ENCODE data around the gene GFRA4.

Gene GFRA4

DNA sequence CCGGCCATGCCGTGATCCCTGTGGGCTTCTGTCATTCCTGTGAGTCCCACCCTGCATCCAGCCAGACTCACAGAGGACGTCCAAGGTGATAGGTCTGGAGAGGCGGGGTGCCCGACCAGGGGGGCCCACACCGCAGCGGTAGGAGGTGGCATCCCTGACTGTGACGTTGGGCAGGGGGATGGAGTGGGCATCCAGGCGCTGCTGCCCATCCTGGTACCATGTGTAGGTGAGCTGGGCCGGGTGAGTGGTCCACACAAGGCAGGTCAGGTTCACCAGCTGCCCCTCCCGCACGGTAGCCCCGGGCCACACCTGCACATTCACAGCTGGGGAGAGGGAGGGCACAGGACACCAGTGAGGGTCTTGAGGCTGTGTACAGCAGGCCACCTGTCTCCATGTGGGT lies 30.2 kb upstream of the GFRA4 start:
- DNase-seq (ENCODE audit: low spot score) = no peak

DNA sequence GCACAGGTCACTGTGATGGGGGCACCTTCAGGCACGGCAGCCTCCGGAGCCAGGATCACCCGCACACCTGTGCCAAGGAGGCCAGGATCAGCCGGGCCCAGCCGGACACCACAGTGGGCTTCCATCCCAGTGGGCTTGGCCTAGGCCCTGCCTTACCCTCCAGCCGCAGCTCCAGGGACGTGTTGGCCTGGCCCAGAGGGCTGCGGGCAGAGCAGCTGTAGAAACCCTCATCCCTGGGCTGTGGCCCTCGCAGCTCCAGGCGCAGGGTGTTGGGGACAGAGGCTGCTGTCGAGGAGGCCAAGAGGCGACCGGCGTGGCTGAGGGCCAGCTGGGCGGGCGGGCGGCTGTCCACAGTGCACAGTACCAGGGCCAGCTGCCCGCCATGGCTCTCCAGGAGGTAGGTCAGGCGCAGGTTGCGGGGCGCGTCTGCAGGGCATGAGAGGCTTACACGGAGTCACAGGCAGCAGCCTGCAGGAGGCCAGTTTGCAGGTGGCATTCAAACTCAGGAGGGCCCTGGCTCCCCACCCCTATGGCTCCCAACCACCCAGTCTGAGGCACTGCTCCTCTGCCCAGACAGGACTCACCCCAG lies 29.6 kb upstream of the GFRA4 start:
- no peak for DNase-seq (ENCODE audit: low spot score)

DNA sequence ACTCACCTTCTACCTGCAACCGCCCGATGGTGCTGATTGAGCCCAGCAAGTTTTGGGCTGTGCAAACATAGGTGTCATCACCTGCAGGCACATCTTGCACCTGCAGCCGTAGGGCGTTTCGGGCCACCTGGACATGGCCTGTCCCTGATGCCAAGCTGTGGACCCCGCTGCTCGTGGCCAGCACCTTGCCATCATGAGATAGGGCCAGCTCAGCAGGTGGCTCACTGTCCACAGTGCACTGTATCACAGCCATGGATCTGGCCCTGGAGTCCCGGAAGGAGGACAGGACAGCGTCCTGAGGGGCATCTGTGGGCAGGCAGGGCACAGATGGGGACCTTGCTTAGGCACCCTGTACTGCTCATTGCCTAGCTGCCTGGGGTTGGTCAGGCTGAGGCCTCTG lies 28.7 kb upstream of the GFRA4 start:
- no peak for DNase-seq (ENCODE audit: low spot score)

GRCh38 chr20:3691306-3691705 lies 28.1 kb upstream of the GFRA4 start:
- DNase-seq (ENCODE audit: low spot score) = no peak

DNA sequence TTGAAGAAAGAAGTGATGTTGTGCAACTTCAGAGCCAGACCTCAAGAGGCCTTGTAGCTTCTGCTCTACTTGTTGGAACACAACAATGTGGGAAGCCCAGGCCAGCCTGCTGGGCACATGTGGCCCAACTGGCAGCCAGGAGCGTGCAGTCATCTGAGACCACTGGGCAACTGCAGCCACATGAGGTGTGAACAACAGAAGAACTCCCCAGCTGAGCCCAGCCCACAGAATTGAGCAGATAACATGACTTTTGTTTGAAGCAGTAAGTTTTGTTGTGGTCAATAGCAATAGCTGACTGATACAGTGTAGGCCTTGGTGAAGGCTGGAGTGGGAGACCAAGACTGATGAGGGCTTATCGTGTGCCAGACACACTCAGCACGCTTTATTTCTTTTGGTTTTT lies 27.2 kb upstream of the GFRA4 start:
- no peak for DNase-seq (ENCODE audit: low spot score)

DNA sequence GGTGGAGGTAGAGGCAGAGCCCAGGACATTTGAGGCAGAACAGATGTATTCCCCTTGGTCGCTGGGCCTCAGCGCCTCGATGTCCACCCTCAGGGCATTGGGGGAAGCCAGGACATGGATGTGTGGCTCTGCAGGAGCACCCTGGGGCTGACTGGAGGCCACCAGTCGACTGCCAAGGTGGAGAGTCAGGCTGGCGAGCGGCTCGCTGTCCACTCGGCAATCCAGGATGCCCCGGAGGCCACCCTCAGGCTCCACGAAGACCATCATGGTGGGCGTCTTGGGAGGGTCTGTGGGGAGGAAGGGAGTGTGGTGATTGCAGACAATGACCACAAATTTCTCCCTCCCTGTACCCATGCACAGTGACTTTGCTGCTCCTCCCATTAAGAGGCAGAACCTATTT lies 26.8 kb upstream of the GFRA4 start:
- no peak for DNase-seq (ENCODE audit: low spot score)

DNA sequence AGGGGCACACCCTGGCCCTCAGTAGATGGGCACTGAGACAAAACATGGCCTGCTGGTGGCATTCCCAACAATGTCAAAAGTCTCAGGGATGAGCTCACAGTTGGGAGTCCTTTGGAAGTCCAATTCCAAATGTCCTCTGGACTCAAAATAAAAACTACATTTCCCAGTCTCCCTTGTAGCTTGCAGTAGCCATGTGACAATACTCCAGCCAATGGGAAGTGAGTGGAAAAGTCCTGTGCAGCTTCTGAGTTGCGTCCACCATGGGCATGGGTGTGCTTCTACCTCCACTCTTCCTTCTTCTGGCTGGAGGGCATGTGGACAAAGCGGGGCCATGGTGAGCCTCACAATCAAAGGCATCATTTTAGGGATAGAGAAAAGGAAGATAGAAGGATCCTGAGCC lies 24.5 kb upstream of the GFRA4 start:
- DNase-seq (ENCODE audit: low spot score) = peak; percentile 53

DNA sequence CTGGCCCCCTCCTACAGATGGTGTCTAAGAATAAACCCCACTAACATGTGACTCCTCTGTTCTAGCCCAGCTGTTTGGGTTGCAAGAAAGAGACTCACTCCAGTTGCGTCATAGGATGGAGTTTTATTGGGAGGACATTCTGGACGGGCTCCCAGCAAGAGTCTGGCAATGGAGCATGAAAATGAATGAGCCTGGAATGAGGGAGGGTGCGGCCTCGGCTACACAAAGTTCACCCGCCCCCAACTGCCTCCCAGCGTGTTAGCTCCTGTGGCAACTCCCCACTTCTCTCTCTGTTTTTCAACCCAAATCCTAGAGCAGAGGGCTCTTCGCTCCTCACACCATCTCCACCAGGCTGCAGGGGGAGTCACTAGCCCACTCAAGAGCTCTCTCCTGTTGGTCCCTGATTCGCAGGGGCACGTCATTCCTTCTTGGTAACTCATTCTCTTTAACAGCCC lies 23.7 kb upstream of the GFRA4 start:
- DNase-seq (ENCODE audit: low spot score) = no peak

DNA sequence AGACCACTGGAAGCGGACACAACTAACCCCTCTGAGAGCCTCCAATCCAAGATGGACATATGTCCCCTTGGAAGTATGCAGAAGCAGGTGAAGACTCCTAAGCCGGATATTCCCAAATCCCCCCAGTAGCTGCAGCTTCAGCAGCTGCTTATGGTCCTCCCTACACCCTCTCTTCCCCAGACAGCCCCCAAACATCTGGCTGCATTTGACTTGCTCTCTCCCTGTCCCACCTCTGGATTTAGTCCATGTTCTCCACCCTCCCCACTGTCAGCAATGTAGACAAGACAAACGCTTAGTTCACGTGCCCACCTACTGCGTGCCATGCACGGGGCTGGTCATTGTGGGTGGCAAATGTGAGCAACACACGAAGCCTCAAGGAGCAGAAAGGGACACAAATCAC lies 23.2 kb upstream of the GFRA4 start:
- no peak for DNase-seq (ENCODE audit: low spot score)

DNA sequence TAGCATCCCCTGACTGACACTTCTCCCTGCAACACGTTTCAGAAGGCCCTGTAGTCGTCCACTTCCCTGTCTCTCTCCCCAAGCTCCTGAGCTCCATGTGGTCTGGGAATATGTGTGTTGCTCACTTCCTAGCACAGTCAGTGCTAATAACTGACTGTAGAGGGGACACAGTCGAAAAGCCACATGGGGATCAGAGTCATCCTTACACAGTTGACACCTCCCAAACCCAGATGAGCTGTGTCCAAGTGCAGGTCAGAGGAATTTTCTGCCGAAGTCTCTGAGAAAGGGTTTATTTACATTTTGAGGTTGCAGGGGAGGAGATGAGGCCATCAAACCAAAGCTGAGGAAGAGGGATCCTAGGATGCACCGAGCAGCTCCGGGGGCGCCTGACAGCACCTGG lies 22.1 kb upstream of the GFRA4 start:
- no peak for DNase-seq (ENCODE audit: low spot score)

DNA sequence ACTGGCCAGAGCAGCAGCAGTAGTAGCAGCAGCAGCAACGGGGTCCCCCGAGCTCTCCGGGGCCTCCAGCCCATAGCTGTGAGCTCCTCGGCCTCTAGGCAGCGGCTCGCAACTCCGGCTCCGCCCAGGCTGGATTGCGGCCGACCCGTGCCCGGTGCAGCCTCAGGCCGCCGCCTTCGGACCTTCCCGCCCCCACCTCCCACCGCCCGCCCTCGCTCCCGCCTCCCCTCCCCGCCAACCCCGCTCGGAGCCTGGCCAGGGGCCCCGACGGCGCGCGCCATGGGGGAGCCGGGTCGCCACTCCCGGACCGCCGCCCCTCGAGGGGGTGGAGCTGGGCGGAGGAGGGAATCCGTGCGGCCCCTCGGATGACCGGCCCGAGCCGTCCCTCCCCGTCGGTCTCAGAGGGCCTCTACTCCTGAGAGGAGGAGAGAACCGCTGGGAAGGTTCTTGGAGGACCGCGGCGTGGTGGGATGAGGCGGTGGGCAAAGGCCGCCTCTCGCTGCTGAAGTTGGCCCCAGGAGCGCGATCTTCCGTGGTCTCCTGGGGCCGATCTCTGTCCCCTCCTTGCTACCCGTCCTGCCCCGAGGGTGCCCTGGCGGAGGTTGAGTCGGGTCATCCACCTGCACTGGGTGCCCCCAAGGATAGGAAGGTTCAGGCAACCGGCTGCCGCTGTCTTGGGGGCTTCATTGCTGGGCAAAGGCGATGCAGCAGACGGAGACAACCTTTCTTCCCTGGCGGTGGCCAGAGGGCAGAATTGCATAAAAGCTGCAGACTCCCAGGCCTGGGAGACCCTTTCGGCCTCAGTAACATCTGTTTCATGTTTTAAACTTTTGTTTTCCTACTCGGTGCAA lies 19.0 kb upstream of the GFRA4 start, which contains the start of gene ADAM33:
Gene ADAM33, minus strand, starts transcription at position 80 of the 851 bp plus-strand sequence. Its CDS starts 6 bp downstream, at position 74.
- DNase-seq (ENCODE audit: low spot score) = no peak

- DNase-seq (ENCODE audit: low spot score) = no peak
These were observed 18.2 kb upstream of the GFRA4 start for GRCh38 chr20:3681352-3681930.

GRCh38 chr20:3680701-3681351 lies 17.6 kb upstream of the GFRA4 start:
- DNase-seq (ENCODE audit: low spot score) = no peak

GRCh38 chr20:3679749-3680700 lies 16.8 kb upstream of the GFRA4 start:
- DNase-seq (ENCODE audit: low spot score) = no peak

GRCh38 chr20:3678856-3679720 lies 15.9 kb upstream of the GFRA4 start:
- no peak for DNase-seq (ENCODE audit: low spot score)

GRCh38 chr20:3678198-3678597 lies 15.0 kb upstream of the GFRA4 start:
- no peak for DNase-seq (ENCODE audit: low spot score)

- no peak for DNase-seq (ENCODE audit: low spot score)
These were observed 14.5 kb upstream of the GFRA4 start for GRCh38 chr20:3677733-3678132.

GRCh38 chr20:3674995-3675900 lies 12.0 kb upstream of the GFRA4 start:
- DNase-seq (ENCODE audit: low spot score) = no peak

DNA sequence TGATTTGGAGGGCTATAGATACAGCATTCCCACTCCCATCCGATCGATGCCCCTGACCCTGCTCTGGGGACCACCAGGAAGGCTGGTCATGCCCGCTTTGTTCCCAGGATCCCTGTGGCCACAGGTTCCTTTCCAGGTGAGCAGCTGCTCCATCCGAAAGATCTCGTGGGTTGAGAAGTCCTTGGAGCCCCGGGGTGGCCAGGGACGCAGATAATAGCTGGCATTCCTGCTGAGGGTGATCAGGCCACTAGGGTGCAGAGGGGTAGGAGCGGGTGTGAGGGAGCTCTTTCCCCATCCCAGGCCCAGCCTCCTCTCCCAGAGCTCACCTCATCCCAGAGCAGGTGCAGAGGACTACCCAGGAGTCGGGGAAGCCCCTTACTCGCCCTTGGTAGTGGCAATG lies 11.2 kb upstream of the GFRA4 start:
- DNase-seq (ENCODE audit: low spot score) = no peak

Measured in SW480 (cell line).